ENCODE results near the gene JTB.

Gene JTB

DNA sequence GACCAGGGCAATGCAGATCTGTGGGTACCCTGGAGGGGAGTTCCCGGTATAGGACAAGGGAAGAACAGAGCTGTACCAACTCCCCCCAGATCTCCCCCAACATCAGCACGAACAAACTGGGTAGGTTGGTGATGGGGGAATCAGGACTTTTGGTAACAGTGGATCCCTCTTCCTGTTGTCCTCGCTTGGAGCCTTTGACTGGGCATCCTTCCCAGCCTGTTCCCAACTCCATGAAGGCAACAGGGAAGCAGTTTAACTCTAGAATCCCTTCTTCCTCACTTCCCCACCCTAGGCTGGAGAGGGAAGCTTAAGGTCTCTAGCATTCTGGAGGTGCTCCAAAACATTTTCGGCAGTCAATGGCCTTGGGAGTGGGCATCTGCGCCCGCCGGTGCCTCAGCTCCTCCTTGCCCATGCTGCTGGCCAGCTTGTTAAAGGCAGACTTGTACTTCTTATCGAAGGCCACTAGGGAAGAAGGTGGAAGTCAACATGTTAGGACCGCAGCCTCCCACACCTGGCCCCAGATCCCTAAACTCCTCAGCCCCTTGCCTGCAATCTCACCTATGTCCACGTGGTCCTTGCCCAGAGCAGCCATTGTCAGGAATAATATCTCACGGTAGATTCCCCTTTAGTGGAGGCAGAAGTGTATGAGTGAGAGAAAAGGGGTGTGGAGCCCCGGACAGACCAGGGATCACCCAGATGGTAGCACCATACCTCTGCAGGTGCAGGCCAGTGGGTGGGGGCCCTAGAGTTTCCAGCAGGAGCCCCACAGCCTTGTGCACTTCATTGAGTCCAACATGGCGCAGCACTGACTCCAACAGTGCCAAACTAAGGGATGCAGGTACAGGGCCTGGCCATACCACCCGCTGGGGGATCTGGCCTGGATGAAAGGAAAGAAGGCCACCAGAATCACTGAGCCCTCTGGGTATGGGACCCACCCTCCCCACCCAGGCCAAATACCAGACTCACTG, 47.2 kb downstream of the JTB start:
- DNase-seq: no peak

DNA sequence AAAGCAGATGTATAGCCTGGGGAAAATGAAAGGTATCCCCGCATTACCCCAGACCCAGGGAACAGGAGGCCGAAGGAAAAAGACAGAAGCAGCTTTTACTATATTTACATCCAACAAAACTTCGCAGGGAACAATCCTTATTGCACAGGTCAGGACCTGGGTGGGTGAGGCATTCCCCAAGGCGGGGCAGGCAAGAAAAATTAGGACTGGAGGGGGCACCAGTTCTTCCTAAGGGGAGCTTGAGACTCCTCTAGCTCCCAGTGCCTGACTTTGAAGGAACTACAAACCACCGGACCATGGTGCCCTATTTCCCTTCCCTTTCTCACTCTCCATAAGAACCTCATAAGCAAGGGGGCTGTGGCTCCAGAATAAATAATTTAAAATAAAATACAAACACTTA, 48.0 kb downstream of the JTB start:
- no peak for DNase-seq

DNA sequence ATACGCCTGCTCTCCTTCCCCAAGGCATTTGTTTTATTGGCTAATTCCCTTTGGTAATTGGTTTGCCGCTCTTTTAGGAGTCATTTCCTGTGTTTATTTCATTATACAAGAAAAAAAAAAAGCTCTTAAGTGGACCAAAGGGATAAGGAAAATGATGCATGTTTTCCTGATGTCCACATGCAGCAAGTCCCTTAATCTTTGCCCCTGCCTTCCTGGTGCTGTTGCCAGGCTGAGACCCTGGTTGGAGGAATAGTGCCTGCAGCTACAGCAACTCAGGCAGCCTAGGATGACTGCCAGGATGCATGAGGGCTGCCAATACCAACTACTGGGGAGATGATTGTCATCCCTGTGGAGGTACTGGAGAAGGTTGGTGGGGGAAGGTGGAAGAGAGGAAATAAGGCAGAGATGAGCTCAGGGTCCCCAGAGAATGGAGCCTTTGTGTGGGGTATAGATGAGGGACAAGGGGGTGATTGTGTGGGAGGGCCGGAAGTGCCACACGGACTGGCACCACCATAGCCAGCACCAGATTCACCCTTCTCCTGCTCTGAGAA, 48.6 kb downstream of the JTB start:
- no peak for DNase-seq

DNA sequence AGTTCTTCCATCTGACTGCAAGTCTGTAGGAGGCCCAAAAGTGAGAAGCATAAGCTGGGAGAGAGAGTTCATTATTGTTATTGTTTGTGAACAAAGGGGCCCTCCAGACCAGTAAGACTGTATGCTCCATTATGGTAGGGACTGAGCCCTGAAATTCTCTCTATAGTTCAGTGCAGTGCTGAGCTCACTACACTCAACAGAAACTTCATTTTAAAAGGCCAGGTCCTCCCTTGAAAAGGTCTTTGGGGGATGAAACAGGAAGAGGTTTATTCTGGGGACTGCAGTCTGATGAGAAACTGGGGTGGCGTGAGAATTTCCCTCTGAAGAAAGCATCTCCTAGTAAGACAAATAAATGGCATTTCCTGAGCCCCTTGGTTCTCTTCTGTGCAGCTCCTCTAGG, 49.2 kb downstream of the JTB start:
- no peak for DNase-seq

DNA sequence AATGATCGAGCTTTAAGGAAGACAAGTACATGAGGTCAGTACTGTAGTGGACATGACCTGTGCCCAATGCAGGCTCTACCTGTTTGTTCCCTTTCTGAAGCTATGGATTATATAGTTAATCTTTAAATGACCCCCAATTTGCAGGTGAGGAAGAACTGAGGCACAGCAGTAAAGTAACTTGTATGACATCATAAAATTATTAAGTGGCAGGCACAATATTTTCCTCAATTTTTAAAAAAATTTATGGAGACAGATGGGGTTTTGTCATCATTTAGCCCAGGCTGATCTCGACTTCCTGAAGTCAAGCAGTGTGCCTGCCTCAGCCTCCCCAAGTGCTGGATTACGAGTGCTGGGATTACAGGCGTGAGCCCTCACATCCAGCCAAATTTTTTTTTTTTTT, 51.1 kb downstream of the JTB start:
- DNase-seq: no peak
